ENCODE results near the gene MYADML2.

Gene MYADML2

GRCh38 chr17:81907219-81908145 lies 39.6 kb downstream of the MYADML2 start:
- Histone ChIP-seq H3K9ac (ENCODE audit: insufficient read length, low read depth) (no peak overlapping the region), H3K36me3 (ENCODE audit: insufficient read depth, insufficient read length, low read length) (peaks cover 65% of the 10 kb centered on the region), H3K27me3 (ENCODE audit: insufficient read depth, insufficient read length) (peaks cover 11% of the 10 kb centered on the region), H3K4me1 (ENCODE audit: insufficient read depth, insufficient read length) (peaks cover 20% of the 10 kb centered on the region), H3K9me3 (ENCODE audit: insufficient read depth, low read length) (no peaks in the 10 kb centered on the region), H3K4me3 (ENCODE audit: insufficient read length, low read depth) (no peak overlapping the region)
- no peak for DNase-seq (ENCODE audit: low read depth, low spot score)
- TF ChIP-seq SUZ12 (IDR thresholded peaks at IDR 0.05; ENCODE audit: extremely low read depth, insufficient read depth, insufficient read length), result no peak
- no peak for TF ChIP-seq YY1 (IDR thresholded peaks at IDR 0.05; ENCODE audit: insufficient read depth, insufficient read length)
- no peak for TF ChIP-seq ZNF274 (IDR thresholded peaks at IDR 0.05; ENCODE audit: low read depth, low read length)

- no peak for TF ChIP-seq YY1 (IDR thresholded peaks at IDR 0.05; ENCODE audit: insufficient read depth, insufficient read length)
- no peak for TF ChIP-seq SUZ12 (IDR thresholded peaks at IDR 0.05; ENCODE audit: extremely low read depth, insufficient read depth, insufficient read length)
- TF ChIP-seq ZNF274 (IDR thresholded peaks at IDR 0.05; ENCODE audit: low read depth, low read length), result no peak
- H3K27me3 ChIP-seq (ENCODE audit: insufficient read depth, insufficient read length), result peaks cover 19% of the 10 kb centered on the region
- H3K4me3 ChIP-seq (ENCODE audit: insufficient read length, low read depth), result no peak overlapping the region
- no peak overlapping the region for H3K9ac ChIP-seq (ENCODE audit: insufficient read length, low read depth)
- DNase-seq (ENCODE audit: low read depth, low spot score), result no peak
- H3K36me3 ChIP-seq (ENCODE audit: insufficient read depth, insufficient read length, low read length), result peaks cover 57% of the 10 kb centered on the region
- no peaks in the 10 kb centered on the region for H3K9me3 ChIP-seq (ENCODE audit: insufficient read depth, low read length)
- peaks cover 20% of the 10 kb centered on the region for H3K4me1 ChIP-seq (ENCODE audit: insufficient read depth, insufficient read length)
Observed at GRCh38 chr17:81906476-81907218, 40.4 kb downstream of the MYADML2 start.

GRCh38 chr17:81905993-81906392 lies 41.0 kb downstream of the MYADML2 start:
- Histone ChIP-seq H3K9ac (ENCODE audit: insufficient read length, low read depth) (no peak overlapping the region), H3K36me3 (ENCODE audit: insufficient read depth, insufficient read length, low read length) (peaks cover 58% of the 10 kb centered on the region), H3K9me3 (ENCODE audit: insufficient read depth, low read length) (no peaks in the 10 kb centered on the region), H3K4me1 (ENCODE audit: insufficient read depth, insufficient read length) (peaks cover 20% of the 10 kb centered on the region), H3K27me3 (ENCODE audit: insufficient read depth, insufficient read length) (peaks cover 25% of the 10 kb centered on the region), H3K4me3 (ENCODE audit: insufficient read length, low read depth) (no peak overlapping the region)
- TF ChIP-seq SUZ12 (IDR thresholded peaks at IDR 0.05; ENCODE audit: extremely low read depth, insufficient read depth, insufficient read length) (no peak), YY1 (IDR thresholded peaks at IDR 0.05; ENCODE audit: insufficient read depth, insufficient read length) (no peak), ZNF274 (IDR thresholded peaks at IDR 0.05; ENCODE audit: low read depth, low read length) (no peak)
- no peak for DNase-seq (ENCODE audit: low read depth, low spot score)

GRCh38 chr17:81905424-81905875 lies 41.6 kb downstream of the MYADML2 start:
- H3K27me3 ChIP-seq (ENCODE audit: insufficient read depth, insufficient read length), result peaks cover 21% of the 10 kb centered on the region
- no peak overlapping the region for H3K4me3 ChIP-seq (ENCODE audit: insufficient read length, low read depth)
- no peak overlapping the region for H3K9ac ChIP-seq (ENCODE audit: insufficient read length, low read depth)
- peaks cover 63% of the 10 kb centered on the region for H3K36me3 ChIP-seq (ENCODE audit: insufficient read depth, insufficient read length, low read length)
- H3K9me3 ChIP-seq (ENCODE audit: insufficient read depth, low read length), result no peaks in the 10 kb centered on the region
- no peak for DNase-seq (ENCODE audit: low read depth, low spot score)
- peaks cover 20% of the 10 kb centered on the region for H3K4me1 ChIP-seq (ENCODE audit: insufficient read depth, insufficient read length)
- TF ChIP-seq YY1 (IDR thresholded peaks at IDR 0.05; ENCODE audit: insufficient read depth, insufficient read length) (no peak), SUZ12 (IDR thresholded peaks at IDR 0.05; ENCODE audit: extremely low read depth, insufficient read depth, insufficient read length) (no peak), ZNF274 (IDR thresholded peaks at IDR 0.05; ENCODE audit: low read depth, low read length) (no peak)

GRCh38 chr17:81904600-81905423 lies 42.2 kb downstream of the MYADML2 start:
- no peak for TF ChIP-seq ZNF274 (IDR thresholded peaks at IDR 0.05; ENCODE audit: low read depth, low read length)
- TF ChIP-seq YY1 (IDR thresholded peaks at IDR 0.05; ENCODE audit: insufficient read depth, insufficient read length), result no peak
- Histone ChIP-seq H3K4me3 (ENCODE audit: insufficient read length, low read depth) (no peak overlapping the region), H3K4me1 (ENCODE audit: insufficient read depth, insufficient read length) (peaks cover 18% of the 10 kb centered on the region), H3K9me3 (ENCODE audit: insufficient read depth, low read length) (no peaks in the 10 kb centered on the region), H3K9ac (ENCODE audit: insufficient read length, low read depth) (no peak overlapping the region), H3K36me3 (ENCODE audit: insufficient read depth, insufficient read length, low read length) (peaks cover 69% of the 10 kb centered on the region), H3K27me3 (ENCODE audit: insufficient read depth, insufficient read length) (peaks cover 16% of the 10 kb centered on the region)
- DNase-seq (ENCODE audit: low read depth, low spot score), result no peak

GRCh38 chr17:81903896-81904599 lies 43.0 kb downstream of the MYADML2 start:
- no peak overlapping the region for H3K4me3 ChIP-seq (ENCODE audit: insufficient read length, low read depth)
- no peaks in the 10 kb centered on the region for H3K9me3 ChIP-seq (ENCODE audit: insufficient read depth, low read length)
- H3K27me3 ChIP-seq (ENCODE audit: insufficient read depth, insufficient read length), result peaks cover 16% of the 10 kb centered on the region
- no peak overlapping the region for H3K9ac ChIP-seq (ENCODE audit: insufficient read length, low read depth)
- peaks cover 22% of the 10 kb centered on the region for H3K4me1 ChIP-seq (ENCODE audit: insufficient read depth, insufficient read length)
- no peak for TF ChIP-seq YY1 (IDR thresholded peaks at IDR 0.05; ENCODE audit: insufficient read depth, insufficient read length)
- TF ChIP-seq ZNF274 (IDR thresholded peaks at IDR 0.05; ENCODE audit: low read depth, low read length), result no peak
- TF ChIP-seq SUZ12 (IDR thresholded peaks at IDR 0.05; ENCODE audit: extremely low read depth, insufficient read depth, insufficient read length), result no peak
- DNase-seq (ENCODE audit: low read depth, low spot score), result no peak
- H3K36me3 ChIP-seq (ENCODE audit: insufficient read depth, insufficient read length, low read length), result peaks cover 72% of the 10 kb centered on the region
